Measurements from ENCODE around the gene RALY.

RALY gene

GRCh38 chr20:34076952-34077351 is 83.2 kb downstream of the RALY start:
- no peak for DNase-seq (ENCODE audit: low read depth)

- no peak for DNase-seq (ENCODE audit: low read depth)
Observed at GRCh38 chr20:34078540-34078939, 84.8 kb downstream of the RALY start.

- no peak for DNase-seq (ENCODE audit: low read depth)
Observed at GRCh38 chr20:34079818-34080217, 86.1 kb downstream of the RALY start.

GRCh38 chr20:34082232-34082887 is 88.6 kb downstream of the RALY start:
- no peak for DNase-seq (ENCODE audit: low read depth)

GRCh38 chr20:34083137-34083536 is 89.4 kb downstream of the RALY start:
- DNase-seq (ENCODE audit: low read depth), result no peak

- DNase-seq (ENCODE audit: low read depth), result no peak
Observed at GRCh38 chr20:34083781-34084180, 90.1 kb downstream of the RALY start.

GRCh38 chr20:34084227-34084923 is 90.7 kb downstream of the RALY start:
- no peak for DNase-seq (ENCODE audit: low read depth)

- DNase-seq (ENCODE audit: low read depth), result no peak
Observed at GRCh38 chr20:34085544-34086040, 91.9 kb downstream of the RALY start.

GRCh38 chr20:34088305-34089174 is 94.8 kb downstream of the RALY start:
- no peak for DNase-seq (ENCODE audit: low read depth)

- DNase-seq (ENCODE audit: low read depth), result no peak
Observed at GRCh38 chr20:34089175-34089479, 95.4 kb downstream of the RALY start.

- DNase-seq (ENCODE audit: low read depth), result no peak
Observed at GRCh38 chr20:34089655-34090345, 96.1 kb downstream of the RALY start.

GRCh38 chr20:34090645-34091044 is 96.9 kb downstream of the RALY start:
- DNase-seq (ENCODE audit: low read depth), result no peak

- DNase-seq (ENCODE audit: low read depth), result no peak
Observed at GRCh38 chr20:34091637-34092200, 98.0 kb downstream of the RALY start.

GRCh38 chr20:34093895-34094294 is 100.2 kb downstream of the RALY start:
- no peak for DNase-seq (ENCODE audit: low read depth)

- no peak for DNase-seq (ENCODE audit: low read depth)
Observed at GRCh38 chr20:34095825-34096224, 102.1 kb downstream of the RALY start.

GRCh38 chr20:34096699-34097444 is 103.2 kb downstream of the RALY start:
- DNase-seq (ENCODE audit: low read depth), result no peak

- no peak for DNase-seq (ENCODE audit: low read depth)
Observed at GRCh38 chr20:34098570-34098969, 104.9 kb downstream of the RALY start.

GRCh38 chr20:34099675-34100074 is 106.0 kb downstream of the RALY start:
- no peak for DNase-seq (ENCODE audit: low read depth)

- no peak for DNase-seq (ENCODE audit: low read depth)
Observed at GRCh38 chr20:34100576-34100975, 106.9 kb downstream of the RALY start.

- DNase-seq (ENCODE audit: low read depth), result no peak
Observed at GRCh38 chr20:34102342-34102741, 108.6 kb downstream of the RALY start.

- no peak for DNase-seq (ENCODE audit: low read depth)
Observed at GRCh38 chr20:34104059-34104458, 110.3 kb downstream of the RALY start.
